ENCODE measurements around the gene IL13. TPM values are rescaled to one million over a fixed set of nuclear protein-coding genes. Genes with fewer than 3 reads are reported as not detected.

The IL13 gene
- polyA plus RNA-seq, 1 donor from 2014 or later = 0.25 TPM

GRCh38 chr5:132612846-132613245, 45.1 kb upstream of the IL13 start:
- Histone ChIP-seq H3K27ac (ENCODE audit: low read length) (no peak overlapping the region), H3K4me2 (ENCODE audit: low read length) (no peak overlapping the region), H2AFZ (ENCODE audit: low read depth, low read length) (no peak overlapping the region), H3K9ac (ENCODE audit: low read length) (no peak overlapping the region), H3K36me3 (ENCODE audit: insufficient read depth, low read length) (no peaks in the 10 kb centered on the region), H3K79me2 (replicated peaks; ENCODE audit: insufficient read depth, low read length) (no peaks in the 10 kb centered on the region), H3K27me3 (ENCODE audit: insufficient read depth, low read depth, low read length) (no peaks in the 10 kb centered on the region), H3K9me2 (ENCODE audit: insufficient read depth, low read length) (no peaks in the 10 kb centered on the region), H3K4me3 (ENCODE audit: low read length) (no peak overlapping the region), H3F3A (ENCODE audit: insufficient read depth, low read length, poor library complexity, severe bottlenecking) (no peaks in the 10 kb centered on the region), H4K20me1 (ENCODE audit: insufficient read depth) (no peaks in the 10 kb centered on the region), H3K9me3 (ENCODE audit: low read length) (no peaks in the 10 kb centered on the region)
- TF ChIP-seq POLR2AphosphoS5 (IDR thresholded peaks at IDR 0.05) (no peak), RAD21 (conservative IDR thresholded peaks at IDR 0.05) (no peak), EZH2 (IDR thresholded peaks at IDR 0.05; ENCODE audit: borderline replicate concordance, insufficient read depth, low read length, poor library complexity, severe bottlenecking) (no peak), SMC3 (conservative IDR thresholded peaks at IDR 0.05; ENCODE audit: poor library complexity) (no peak), EP300 (conservative IDR thresholded peaks at IDR 0.05; ENCODE audit: poor library complexity, severe bottlenecking) (no peak), CTCF (IDR thresholded peaks at IDR 0.05; ENCODE audit: poor library complexity, severe bottlenecking) (no peak), MXI1 (conservative IDR thresholded peaks at IDR 0.05; ENCODE audit: poor library complexity, severe bottlenecking) (no peak), TAF1 (IDR thresholded peaks at IDR 0.05; ENCODE audit: low read depth) (no peak)
- TF ChIP-seq, protein P1, sequence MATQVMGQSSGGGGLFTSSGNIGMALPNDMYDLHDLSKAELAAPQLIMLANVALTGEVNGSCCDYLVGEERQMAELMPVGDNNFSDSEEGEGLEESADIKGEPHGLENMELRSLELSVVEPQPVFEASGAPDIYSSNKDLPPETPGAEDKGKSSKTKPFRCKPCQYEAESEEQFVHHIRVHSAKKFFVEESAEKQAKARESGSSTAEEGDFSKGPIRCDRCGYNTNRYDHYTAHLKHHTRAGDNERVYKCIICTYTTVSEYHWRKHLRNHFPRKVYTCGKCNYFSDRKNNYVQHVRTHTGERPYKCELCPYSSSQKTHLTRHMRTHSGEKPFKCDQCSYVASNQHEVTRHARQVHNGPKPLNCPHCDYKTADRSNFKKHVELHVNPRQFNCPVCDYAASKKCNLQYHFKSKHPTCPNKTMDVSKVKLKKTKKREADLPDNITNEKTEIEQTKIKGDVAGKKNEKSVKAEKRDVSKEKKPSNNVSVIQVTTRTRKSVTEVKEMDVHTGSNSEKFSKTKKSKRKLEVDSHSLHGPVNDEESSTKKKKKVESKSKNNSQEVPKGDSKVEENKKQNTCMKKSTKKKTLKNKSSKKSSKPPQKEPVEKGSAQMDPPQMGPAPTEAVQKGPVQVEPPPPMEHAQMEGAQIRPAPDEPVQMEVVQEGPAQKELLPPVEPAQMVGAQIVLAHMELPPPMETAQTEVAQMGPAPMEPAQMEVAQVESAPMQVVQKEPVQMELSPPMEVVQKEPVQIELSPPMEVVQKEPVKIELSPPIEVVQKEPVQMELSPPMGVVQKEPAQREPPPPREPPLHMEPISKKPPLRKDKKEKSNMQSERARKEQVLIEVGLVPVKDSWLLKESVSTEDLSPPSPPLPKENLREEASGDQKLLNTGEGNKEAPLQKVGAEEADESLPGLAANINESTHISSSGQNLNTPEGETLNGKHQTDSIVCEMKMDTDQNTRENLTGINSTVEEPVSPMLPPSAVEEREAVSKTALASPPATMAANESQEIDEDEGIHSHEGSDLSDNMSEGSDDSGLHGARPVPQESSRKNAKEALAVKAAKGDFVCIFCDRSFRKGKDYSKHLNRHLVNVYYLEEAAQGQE (IDR thresholded peaks at IDR 0.05; ENCODE audit: borderline replicate concordance) = no peak

DNA sequence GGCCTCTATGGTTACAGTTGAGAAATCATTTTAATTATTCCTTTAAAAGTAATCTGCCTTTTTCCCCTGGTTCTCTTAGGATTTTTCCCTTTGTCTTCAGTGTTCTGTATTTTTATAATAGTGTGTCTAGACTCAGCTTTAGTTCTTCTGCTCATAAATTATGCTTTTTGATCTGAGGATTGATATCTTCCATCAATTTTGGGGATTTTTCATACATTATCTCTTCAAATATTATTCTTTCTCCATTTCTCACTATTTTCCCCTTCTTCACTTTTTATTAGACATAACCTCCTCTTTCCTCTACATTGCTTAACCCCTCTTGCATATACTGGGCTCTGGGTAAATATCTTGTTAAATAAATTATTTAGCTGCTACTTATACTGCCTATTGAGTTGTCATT, 36.3 kb upstream of the IL13 start:
- H4K20me1 ChIP-seq (ENCODE audit: insufficient read depth) = no peaks in the 10 kb centered on the region
- no peak overlapping the region for H3K27ac ChIP-seq (ENCODE audit: low read length)
- H3K9ac ChIP-seq (ENCODE audit: low read length) = no peak overlapping the region
- H2AFZ ChIP-seq (ENCODE audit: low read depth, low read length) = no peak overlapping the region
- no peaks in the 10 kb centered on the region for H3K79me2 ChIP-seq (replicated peaks; ENCODE audit: insufficient read depth, low read length)
- no peak overlapping the region for H3K4me3 ChIP-seq (ENCODE audit: low read length)
- H3K4me2 ChIP-seq (ENCODE audit: low read length) = no peak overlapping the region
- H3F3A ChIP-seq (ENCODE audit: insufficient read depth, low read length, poor library complexity, severe bottlenecking) = no peaks in the 10 kb centered on the region
- peaks cover 10% of the 10 kb centered on the region for H3K36me3 ChIP-seq (ENCODE audit: insufficient read depth, low read length)
- TF ChIP-seq MXI1 (conservative IDR thresholded peaks at IDR 0.05; ENCODE audit: poor library complexity, severe bottlenecking) (no peak), TAF1 (IDR thresholded peaks at IDR 0.05; ENCODE audit: low read depth) (no peak), SMC3 (conservative IDR thresholded peaks at IDR 0.05; ENCODE audit: poor library complexity) (no peak), EZH2 (IDR thresholded peaks at IDR 0.05; ENCODE audit: borderline replicate concordance, insufficient read depth, low read length, poor library complexity, severe bottlenecking) (no peak), RAD21 (conservative IDR thresholded peaks at IDR 0.05) (no peak), POLR2AphosphoS5 (IDR thresholded peaks at IDR 0.05) (no peak)
- TF ChIP-seq, protein P1 (IDR thresholded peaks at IDR 0.05; ENCODE audit: borderline replicate concordance) = no peak
- no peaks in the 10 kb centered on the region for H3K9me3 ChIP-seq (ENCODE audit: low read length)
- H3K27me3 ChIP-seq (ENCODE audit: insufficient read depth, low read depth, low read length) = no peaks in the 10 kb centered on the region
- H3K9me2 ChIP-seq (ENCODE audit: insufficient read depth, low read length) = no peaks in the 10 kb centered on the region

All from neural cell (in vitro differentiated cells).